SK-N-MC (cell line): Measurements from ENCODE around the gene DLD.

Source experiments
- EZH2 ChIP-seq: fragments of 200-600 bp; sonication (generic); IDR thresholded peaks from one replicate; pipeline ENCODE4 v1.6.1; 2017; ENCODE audit warnings: antibody characterized with exemption
- POLR2AphosphoS5 ChIP-seq: IDR thresholded peaks from 2 replicates; pipeline ENCODE4 v1.6.1; 2012; ENCODE audit warnings: mild to moderate bottlenecking, low read depth, low read length, borderline replicate concordance

- TF ChIP-seq EZH2 (no peak), POLR2AphosphoS5 (no peak)
Measured at GRCh38 chr7:107937531-107937930, 46.5 kb downstream of the DLD start.
